ENCODE results near the gene AMDHD1.
"Not testable (repeated sequence)": the region's sequence is repeated elsewhere in the genome, so short reads cannot be mapped to it uniquely, and the experiment has no call there.

Gene AMDHD1

GRCh38 chr12:95967301-95967700 lies 24.2 kb downstream of the AMDHD1 start:
- Histone ChIP-seq H3K4me1 (ENCODE audit: control insufficient read depth, insufficient read depth, low read length) (peaks cover 3% of the 10 kb centered on the region), H3K9ac (ENCODE audit: low read depth, low read length) (no peak overlapping the region), H3K27me3 (ENCODE audit: control insufficient read depth, insufficient read depth, low read length) (no peaks in the 10 kb centered on the region), H3K36me3 (ENCODE audit: control insufficient read depth, insufficient read depth, low read length) (no peaks in the 10 kb centered on the region), H3K9me3 (ENCODE audit: control insufficient read depth, insufficient read depth, low read length) (no peaks in the 10 kb centered on the region), H3K4me3 (ENCODE audit: low read depth, low read length) (no peak overlapping the region)

- H3K9ac ChIP-seq (ENCODE audit: low read depth, low read length); H3K4me1 ChIP-seq (ENCODE audit: control insufficient read depth, insufficient read depth, low read length); H3K36me3 ChIP-seq (ENCODE audit: control insufficient read depth, insufficient read depth, low read length); H3K27me3 ChIP-seq (ENCODE audit: control insufficient read depth, insufficient read depth, low read length); H3K4me3 ChIP-seq (ENCODE audit: low read depth, low read length); H3K9me3 ChIP-seq (ENCODE audit: control insufficient read depth, insufficient read depth, low read length): not testable (repeated sequence)
Measured at GRCh38 chr12:95969116-95969515, 26.0 kb downstream of the AMDHD1 start.

- H3K9me3 ChIP-seq (ENCODE audit: control insufficient read depth, insufficient read depth, low read length), result no peaks in the 10 kb centered on the region
- no peak overlapping the region for H3K9ac ChIP-seq (ENCODE audit: low read depth, low read length)
- no peak overlapping the region for H3K4me3 ChIP-seq (ENCODE audit: low read depth, low read length)
- H3K27me3 ChIP-seq (ENCODE audit: control insufficient read depth, insufficient read depth, low read length), result no peaks in the 10 kb centered on the region
- H3K36me3 ChIP-seq (ENCODE audit: control insufficient read depth, insufficient read depth, low read length), result no peaks in the 10 kb centered on the region
- H3K4me1 ChIP-seq (ENCODE audit: control insufficient read depth, insufficient read depth, low read length), result peaks cover 3% of the 10 kb centered on the region
Measured at GRCh38 chr12:95970905-95971304, 27.8 kb downstream of the AMDHD1 start.

- H3K27me3 ChIP-seq (ENCODE audit: control insufficient read depth, insufficient read depth, low read length), result no peaks in the 10 kb centered on the region
- no peaks in the 10 kb centered on the region for H3K36me3 ChIP-seq (ENCODE audit: control insufficient read depth, insufficient read depth, low read length)
- no peak overlapping the region for H3K9ac ChIP-seq (ENCODE audit: low read depth, low read length)
- no peaks in the 10 kb centered on the region for H3K9me3 ChIP-seq (ENCODE audit: control insufficient read depth, insufficient read depth, low read length)
- H3K4me1 ChIP-seq (ENCODE audit: control insufficient read depth, insufficient read depth, low read length), result peaks cover 3% of the 10 kb centered on the region
- H3K4me3 ChIP-seq (ENCODE audit: low read depth, low read length), result no peak overlapping the region
Measured at GRCh38 chr12:95972832-95973456, 29.8 kb downstream of the AMDHD1 start.

- Histone ChIP-seq H3K9me3 (ENCODE audit: control insufficient read depth, insufficient read depth, low read length) (no peaks in the 10 kb centered on the region), H3K4me1 (ENCODE audit: control insufficient read depth, insufficient read depth, low read length) (peaks cover 3% of the 10 kb centered on the region), H3K36me3 (ENCODE audit: control insufficient read depth, insufficient read depth, low read length) (no peaks in the 10 kb centered on the region), H3K4me3 (ENCODE audit: low read depth, low read length) (no peak overlapping the region), H3K9ac (ENCODE audit: low read depth, low read length) (no peak overlapping the region), H3K27me3 (ENCODE audit: control insufficient read depth, insufficient read depth, low read length) (no peaks in the 10 kb centered on the region)
Measured at GRCh38 chr12:95974358-95974757, 31.2 kb downstream of the AMDHD1 start.

GRCh38 chr12:95975491-95975890 lies 32.4 kb downstream of the AMDHD1 start:
- Histone ChIP-seq H3K4me3 (ENCODE audit: low read depth, low read length) (no peak overlapping the region), H3K4me1 (ENCODE audit: control insufficient read depth, insufficient read depth, low read length) (peaks cover 3% of the 10 kb centered on the region), H3K27me3 (ENCODE audit: control insufficient read depth, insufficient read depth, low read length) (no peaks in the 10 kb centered on the region), H3K36me3 (ENCODE audit: control insufficient read depth, insufficient read depth, low read length) (no peaks in the 10 kb centered on the region), H3K9me3 (ENCODE audit: control insufficient read depth, insufficient read depth, low read length) (no peaks in the 10 kb centered on the region), H3K9ac (ENCODE audit: low read depth, low read length) (no peak overlapping the region)

GRCh38 chr12:95976416-95976832 lies 33.3 kb downstream of the AMDHD1 start:
- no peak overlapping the region for H3K9ac ChIP-seq (ENCODE audit: low read depth, low read length)
- no peaks in the 10 kb centered on the region for H3K27me3 ChIP-seq (ENCODE audit: control insufficient read depth, insufficient read depth, low read length)
- no peaks in the 10 kb centered on the region for H3K36me3 ChIP-seq (ENCODE audit: control insufficient read depth, insufficient read depth, low read length)
- no peak overlapping the region for H3K4me3 ChIP-seq (ENCODE audit: low read depth, low read length)
- no peaks in the 10 kb centered on the region for H3K9me3 ChIP-seq (ENCODE audit: control insufficient read depth, insufficient read depth, low read length)
- H3K4me1 ChIP-seq (ENCODE audit: control insufficient read depth, insufficient read depth, low read length), result no peaks in the 10 kb centered on the region

- H3K4me1 ChIP-seq (ENCODE audit: control insufficient read depth, insufficient read depth, low read length), result no peaks in the 10 kb centered on the region
- no peak overlapping the region for H3K9ac ChIP-seq (ENCODE audit: low read depth, low read length)
- no peaks in the 10 kb centered on the region for H3K36me3 ChIP-seq (ENCODE audit: control insufficient read depth, insufficient read depth, low read length)
- H3K27me3 ChIP-seq (ENCODE audit: control insufficient read depth, insufficient read depth, low read length), result no peaks in the 10 kb centered on the region
- H3K4me3 ChIP-seq (ENCODE audit: low read depth, low read length), result no peak overlapping the region
- no peaks in the 10 kb centered on the region for H3K9me3 ChIP-seq (ENCODE audit: control insufficient read depth, insufficient read depth, low read length)
Measured at GRCh38 chr12:95977764-95978305, 34.7 kb downstream of the AMDHD1 start.

- Histone ChIP-seq H3K27me3 (ENCODE audit: control insufficient read depth, insufficient read depth, low read length) (no peaks in the 10 kb centered on the region), H3K9me3 (ENCODE audit: control insufficient read depth, insufficient read depth, low read length) (no peaks in the 10 kb centered on the region), H3K9ac (ENCODE audit: low read depth, low read length) (no peak overlapping the region), H3K36me3 (ENCODE audit: control insufficient read depth, insufficient read depth, low read length) (no peaks in the 10 kb centered on the region), H3K4me3 (ENCODE audit: low read depth, low read length) (no peak overlapping the region), H3K4me1 (ENCODE audit: control insufficient read depth, insufficient read depth, low read length) (no peaks in the 10 kb centered on the region)
Measured at GRCh38 chr12:95978351-95978750, 35.2 kb downstream of the AMDHD1 start.

GRCh38 chr12:95978774-95979173 lies 35.6 kb downstream of the AMDHD1 start:
- no peaks in the 10 kb centered on the region for H3K4me1 ChIP-seq (ENCODE audit: control insufficient read depth, insufficient read depth, low read length)
- H3K36me3 ChIP-seq (ENCODE audit: control insufficient read depth, insufficient read depth, low read length), result no peaks in the 10 kb centered on the region
- no peaks in the 10 kb centered on the region for H3K9me3 ChIP-seq (ENCODE audit: control insufficient read depth, insufficient read depth, low read length)
- no peaks in the 10 kb centered on the region for H3K27me3 ChIP-seq (ENCODE audit: control insufficient read depth, insufficient read depth, low read length)
- no peak overlapping the region for H3K9ac ChIP-seq (ENCODE audit: low read depth, low read length)
- H3K4me3 ChIP-seq (ENCODE audit: low read depth, low read length), result no peak overlapping the region

- Histone ChIP-seq H3K9me3 (ENCODE audit: control insufficient read depth, insufficient read depth, low read length) (no peaks in the 10 kb centered on the region), H3K27me3 (ENCODE audit: control insufficient read depth, insufficient read depth, low read length) (no peaks in the 10 kb centered on the region)
Measured at GRCh38 chr12:95980437-95980836, 37.3 kb downstream of the AMDHD1 start.

GRCh38 chr12:95982602-95983001 lies 39.5 kb downstream of the AMDHD1 start:
- Histone ChIP-seq H3K27me3 (ENCODE audit: control insufficient read depth, insufficient read depth, low read length) (no peaks in the 10 kb centered on the region), H3K9ac (ENCODE audit: low read depth, low read length) (no peak overlapping the region), H3K4me1 (ENCODE audit: control insufficient read depth, insufficient read depth, low read length) (no peaks in the 10 kb centered on the region), H3K4me3 (ENCODE audit: low read depth, low read length) (no peak overlapping the region), H3K36me3 (ENCODE audit: control insufficient read depth, insufficient read depth, low read length) (no peaks in the 10 kb centered on the region), H3K9me3 (ENCODE audit: control insufficient read depth, insufficient read depth, low read length) (no peaks in the 10 kb centered on the region)

More at GRCh38 chr12:95980437-95980836, 37.3 kb downstream of the AMDHD1 start:
- no peak overlapping the region for H3K4me3 ChIP-seq (ENCODE audit: low read depth, low read length)
- H3K9ac ChIP-seq (ENCODE audit: low read depth, low read length), result no peak overlapping the region
- no peaks in the 10 kb centered on the region for H3K36me3 ChIP-seq (ENCODE audit: control insufficient read depth, insufficient read depth, low read length)
- H3K4me1 ChIP-seq (ENCODE audit: control insufficient read depth, insufficient read depth, low read length), result no peaks in the 10 kb centered on the region
